Hepatic stellate cell (primary cell): ENCODE measurements around the gene OGFR.

Experiments used
- DNase-seq: peaks from one replicate; pipeline ENCODE4 v3.0.0; 2011; ENCODE audit warnings: low spot score

OGFR gene, protein sequence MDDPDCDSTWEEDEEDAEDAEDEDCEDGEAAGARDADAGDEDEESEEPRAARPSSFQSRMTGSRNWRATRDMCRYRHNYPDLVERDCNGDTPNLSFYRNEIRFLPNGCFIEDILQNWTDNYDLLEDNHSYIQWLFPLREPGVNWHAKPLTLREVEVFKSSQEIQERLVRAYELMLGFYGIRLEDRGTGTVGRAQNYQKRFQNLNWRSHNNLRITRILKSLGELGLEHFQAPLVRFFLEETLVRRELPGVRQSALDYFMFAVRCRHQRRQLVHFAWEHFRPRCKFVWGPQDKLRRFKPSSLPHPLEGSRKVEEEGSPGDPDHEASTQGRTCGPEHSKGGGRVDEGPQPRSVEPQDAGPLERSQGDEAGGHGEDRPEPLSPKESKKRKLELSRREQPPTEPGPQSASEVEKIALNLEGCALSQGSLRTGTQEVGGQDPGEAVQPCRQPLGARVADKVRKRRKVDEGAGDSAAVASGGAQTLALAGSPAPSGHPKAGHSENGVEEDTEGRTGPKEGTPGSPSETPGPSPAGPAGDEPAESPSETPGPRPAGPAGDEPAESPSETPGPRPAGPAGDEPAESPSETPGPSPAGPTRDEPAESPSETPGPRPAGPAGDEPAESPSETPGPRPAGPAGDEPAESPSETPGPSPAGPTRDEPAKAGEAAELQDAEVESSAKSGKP

DNA sequence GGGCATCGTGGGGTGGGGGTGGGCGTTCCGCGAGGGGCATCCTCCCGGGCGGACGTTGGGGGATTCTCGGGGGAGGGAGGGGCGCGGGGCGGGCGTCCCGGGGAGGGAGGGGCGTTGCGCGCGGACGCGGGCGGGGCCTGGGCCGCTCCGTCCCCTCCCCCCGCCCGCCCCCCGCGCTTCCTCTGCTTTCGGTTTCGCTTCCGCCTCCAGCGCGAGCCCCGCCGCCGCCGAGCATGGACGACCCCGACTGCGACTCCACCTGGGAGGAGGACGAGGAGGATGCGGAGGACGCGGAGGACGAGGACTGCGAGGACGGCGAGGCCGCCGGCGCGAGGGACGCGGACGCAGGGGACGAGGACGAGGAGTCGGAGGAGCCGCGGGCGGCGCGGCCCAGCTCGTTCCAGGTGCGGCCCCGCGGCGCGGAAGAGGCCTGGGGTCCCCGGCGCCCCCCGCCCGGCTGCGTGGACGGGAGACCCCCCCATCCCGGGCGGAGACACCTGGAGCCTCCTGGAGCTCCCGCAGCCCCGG, at the start of gene OGFR:
Gene OGFR (plus strand): TSS at position 209 of the 528 bp plus-strand sequence. CDS start 25 bp downstream, at position 234.
- peak; percentile 86 for DNase-seq

DNA sequence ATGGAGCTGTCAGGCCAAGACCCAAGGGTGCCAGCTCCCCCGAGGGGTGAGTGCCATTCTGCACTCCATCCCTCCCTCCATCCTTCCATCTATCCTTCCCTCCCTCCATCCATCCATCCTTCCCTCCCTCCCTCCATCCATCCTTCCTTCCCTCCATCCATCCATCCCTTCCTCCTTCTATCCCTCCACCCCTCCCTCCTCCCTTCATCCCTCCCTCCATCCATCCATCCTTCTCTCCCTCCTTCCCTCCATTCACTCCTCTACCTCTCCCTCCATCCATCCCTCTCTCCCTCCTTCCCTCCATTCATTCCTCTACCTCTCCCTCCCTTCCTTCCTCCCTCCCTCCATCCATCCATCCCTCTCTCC, 49.7 kb upstream of the OGFR start:
- DNase-seq, result no peak

DNA sequence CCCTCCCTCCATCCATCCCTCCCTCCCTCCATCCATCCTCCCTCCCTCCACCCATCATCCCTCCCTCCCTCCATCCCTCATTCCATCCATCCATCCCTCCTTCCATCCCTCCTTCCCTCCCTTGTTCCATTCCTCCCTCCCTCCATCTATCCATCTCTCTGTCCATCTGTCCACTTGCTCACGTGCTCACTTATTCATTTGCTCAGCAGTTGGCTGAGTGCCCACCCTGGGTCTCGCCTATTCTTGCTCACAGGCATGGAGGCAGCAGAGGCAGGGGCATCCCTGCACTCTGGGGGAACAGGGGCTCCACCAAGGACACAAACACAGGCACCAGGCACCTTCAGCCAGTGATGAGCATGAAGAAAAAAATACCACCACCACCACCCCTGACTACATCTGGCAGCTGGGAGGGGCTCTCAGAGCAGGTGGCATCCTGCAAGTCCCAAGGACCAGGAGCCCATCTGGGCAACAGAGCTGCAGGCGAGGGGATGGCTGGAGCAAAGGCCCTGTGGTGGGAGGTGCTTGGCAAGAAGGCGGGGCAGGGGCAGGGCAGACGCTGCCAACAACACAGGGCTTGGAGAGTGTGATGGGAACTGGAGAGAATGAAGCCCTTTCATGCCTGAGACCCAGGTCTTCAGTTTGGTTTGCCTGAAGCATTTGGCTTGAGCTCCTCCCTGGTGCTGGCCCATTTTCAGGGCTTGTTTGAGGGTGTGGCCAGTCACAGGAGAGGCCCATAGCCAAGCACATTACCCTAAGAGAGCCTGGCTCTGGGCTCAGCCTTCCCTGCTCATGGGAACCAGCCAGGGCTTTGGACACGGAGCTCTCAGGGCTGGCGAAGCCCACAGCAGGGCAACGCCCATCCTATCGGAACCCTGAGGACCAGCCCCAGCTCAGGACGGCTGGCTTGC, 48.6 kb upstream of the OGFR start:
- DNase-seq, result no peak

DNA sequence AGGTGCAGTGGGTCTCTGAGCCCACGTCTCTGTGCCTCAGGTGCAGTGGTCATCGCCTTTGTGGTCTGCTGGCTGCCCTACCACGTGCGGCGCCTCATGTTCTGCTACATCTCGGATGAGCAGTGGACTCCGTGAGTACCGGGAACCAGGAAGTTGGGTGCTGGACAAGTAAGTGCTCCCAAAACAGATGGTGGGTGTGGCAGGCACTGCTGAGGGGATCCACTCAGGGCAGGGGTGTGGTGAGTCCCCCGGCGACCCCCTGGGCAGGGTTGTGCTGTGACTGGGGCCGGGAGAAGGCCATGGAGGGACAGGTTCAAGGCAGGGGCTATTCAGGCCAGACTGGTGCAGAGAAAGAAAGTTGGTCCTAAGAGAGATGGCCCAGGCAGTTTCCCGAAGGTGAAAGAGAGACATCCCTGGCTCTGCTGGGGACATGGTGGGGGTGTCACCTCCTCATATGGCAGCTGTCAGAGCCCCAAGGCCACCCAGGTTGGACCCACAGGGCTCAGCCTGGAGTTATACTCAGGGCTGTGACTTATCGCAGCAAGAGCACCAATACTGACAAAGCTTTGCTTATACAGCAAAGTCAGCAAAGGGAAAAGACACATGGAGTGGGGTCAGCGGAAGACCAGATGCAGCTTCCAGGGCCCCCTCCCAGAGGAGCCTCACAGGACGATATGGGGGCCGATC, 46.3 kb upstream of the OGFR start:
- DNase-seq, result no peak

DNA sequence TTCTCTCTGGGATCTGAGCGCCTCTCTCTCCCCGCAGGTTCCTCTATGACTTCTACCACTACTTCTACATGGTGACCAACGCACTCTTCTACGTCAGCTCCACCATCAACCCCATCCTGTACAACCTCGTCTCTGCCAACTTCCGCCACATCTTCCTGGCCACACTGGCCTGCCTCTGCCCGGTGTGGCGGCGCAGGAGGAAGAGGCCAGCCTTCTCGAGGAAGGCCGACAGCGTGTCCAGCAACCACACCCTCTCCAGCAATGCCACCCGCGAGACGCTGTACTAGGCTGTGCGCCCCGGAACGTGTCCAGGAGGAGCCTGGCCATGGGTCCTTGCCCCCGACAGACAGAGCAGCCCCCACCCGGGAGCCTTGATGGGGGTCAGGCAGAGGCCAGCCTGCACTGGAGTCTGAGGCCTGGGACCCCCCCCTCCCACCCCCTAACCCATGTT, 44.6 kb upstream of the OGFR start:
- no peak for DNase-seq

DNA sequence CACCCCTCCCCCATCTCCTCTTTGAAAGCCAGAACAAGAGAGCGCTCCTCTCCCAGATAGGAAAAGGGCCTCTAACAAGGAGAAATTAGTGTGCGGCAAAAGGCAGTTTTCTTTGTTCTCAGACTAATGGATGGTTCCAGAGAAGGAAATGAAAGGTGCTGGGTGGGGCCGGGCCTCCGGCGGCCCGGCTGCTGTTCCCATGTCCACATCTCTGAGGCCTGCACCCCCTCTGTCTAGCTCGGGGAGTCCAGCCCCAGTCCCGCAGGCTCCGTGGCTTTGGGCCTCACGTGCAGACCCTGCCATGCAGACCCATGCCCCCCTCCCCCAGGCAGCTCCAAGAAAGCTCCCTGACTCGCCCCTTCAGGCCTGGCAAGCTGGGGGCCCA, 44.2 kb upstream of the OGFR start:
- DNase-seq, result no peak

DNA sequence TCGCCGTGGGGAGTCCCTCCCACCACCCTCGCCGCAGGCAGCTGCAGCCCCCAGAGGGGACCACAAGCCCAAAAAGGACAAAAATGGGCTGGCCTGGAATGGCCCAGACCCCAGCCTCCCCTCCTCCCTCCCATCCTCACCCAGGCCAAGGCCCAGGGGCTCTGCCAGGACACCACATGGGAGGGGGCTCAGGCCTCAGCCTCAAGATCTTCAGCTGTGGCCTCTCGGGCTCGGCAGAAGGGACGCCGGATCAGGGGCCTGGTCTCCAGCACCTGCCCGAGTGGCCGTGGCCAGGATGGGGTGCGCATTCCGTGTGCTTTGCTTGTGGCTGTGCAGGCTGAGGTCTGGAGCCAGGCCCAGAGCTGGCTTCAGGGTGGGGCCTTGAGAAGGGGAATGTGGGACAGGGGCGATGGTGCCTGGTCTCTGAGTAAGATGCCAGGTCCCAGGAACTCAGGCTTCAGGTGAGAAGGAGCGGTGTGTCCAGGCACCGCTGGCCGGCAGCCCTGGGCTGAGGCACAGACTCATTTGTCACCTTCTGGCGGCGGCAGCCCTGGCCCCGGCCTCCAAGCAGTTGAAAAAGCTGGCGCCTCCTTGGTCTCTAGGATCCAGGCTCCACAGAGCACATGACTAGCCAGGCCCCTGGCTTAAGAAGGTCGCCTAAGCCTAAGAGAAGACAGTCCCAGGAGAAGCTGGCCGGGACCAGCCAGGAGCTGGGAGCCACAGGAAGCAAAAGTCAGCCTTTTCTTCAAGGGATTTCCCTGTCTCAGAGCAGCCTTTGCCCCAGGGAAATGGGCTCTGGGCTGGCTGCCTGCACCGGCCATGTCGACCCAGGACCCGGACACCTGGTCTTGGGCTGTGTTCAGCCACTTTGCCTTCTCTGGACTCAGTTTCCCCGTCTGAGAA, 43.5 kb upstream of the OGFR start:
- DNase-seq, result no peak

DNA sequence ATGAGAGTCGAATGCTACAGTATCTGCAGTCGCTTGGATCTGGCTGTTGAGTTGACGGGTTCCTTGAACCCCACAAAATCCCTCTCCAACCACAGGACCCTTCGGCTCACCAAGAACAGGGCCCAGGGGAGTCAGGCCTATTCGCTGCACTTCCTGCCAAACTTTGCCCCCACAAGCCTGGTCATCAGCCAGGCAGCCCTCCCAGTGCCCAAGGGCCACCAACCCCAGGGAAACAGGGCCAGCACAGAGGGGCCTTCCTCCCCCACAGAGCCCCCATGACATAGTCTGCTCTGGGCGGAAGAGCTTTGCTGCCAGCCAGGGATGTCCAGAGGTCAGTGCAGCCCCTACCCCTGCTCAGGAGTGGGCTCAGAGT, 42.9 kb upstream of the OGFR start:
- DNase-seq, result no peak

DNA sequence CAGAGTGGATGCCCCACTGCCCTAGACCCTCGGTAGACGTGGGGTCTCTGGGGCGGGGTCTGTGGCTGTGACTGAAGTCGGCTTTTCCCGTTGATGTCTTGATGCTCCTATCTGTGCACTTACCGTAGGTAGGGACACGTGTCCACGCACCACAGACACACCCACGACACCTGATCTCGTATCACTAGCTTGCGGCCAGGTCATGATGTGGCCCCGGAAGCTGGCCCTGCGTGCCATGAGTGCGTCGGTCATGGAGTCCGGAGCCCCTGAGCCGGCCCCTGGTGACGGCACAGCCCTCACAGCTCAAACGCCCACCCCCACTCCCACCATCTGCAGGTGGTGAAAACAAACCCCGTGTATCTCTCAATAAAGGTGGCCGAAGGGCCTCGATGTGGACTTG, 42.3 kb upstream of the OGFR start:
- DNase-seq, result no peak

DNA sequence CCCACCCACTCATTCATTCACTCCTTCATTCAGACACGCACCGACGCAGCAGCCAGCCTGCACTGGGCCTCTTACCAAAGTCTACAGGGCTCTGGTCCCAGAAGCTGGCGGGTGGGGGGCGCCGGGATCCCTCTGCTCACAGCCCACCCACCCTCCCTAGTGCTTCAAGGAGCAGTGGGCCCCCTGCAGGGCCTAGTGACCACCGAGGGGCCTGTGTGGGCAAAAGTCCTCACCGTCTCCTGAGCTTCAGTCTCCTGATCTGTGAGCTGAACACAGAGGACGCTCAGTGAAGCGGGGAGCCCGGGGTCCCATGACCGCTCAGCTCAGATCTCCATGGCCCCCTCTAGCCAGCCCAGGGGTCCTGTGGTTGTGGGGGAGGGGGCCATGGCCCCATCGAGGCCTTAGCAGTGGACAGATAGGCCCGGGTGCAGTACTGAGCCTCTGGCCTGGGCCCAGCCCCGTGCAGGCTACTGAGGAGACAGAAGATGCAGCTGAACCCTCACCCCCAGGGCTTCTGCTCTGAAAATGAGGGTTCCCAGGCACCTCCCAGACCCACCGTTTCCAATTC, 41.8 kb upstream of the OGFR start:
- DNase-seq, result no peak

DNA sequence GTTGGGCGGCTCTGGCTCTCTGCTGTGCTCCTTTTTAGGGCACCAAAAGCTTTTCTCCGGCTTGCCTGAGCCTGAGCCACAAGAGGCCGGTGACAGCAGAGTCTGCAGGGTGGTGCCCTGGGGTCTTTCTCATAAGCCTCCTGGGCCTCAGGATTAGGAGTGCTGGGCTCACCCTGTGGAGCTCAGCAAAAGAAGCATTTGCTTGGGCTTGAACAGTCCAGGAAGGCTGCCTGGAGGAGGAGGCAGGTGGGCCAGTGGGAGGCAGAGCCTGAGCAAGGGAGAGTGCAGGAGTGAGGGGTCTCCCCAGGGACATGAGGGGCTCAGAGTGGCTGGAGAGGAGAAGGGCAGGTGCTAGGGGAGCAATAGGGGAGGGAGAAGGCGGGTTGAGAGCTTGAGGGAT, 41.2 kb upstream of the OGFR start:
- DNase-seq, result no peak

DNA sequence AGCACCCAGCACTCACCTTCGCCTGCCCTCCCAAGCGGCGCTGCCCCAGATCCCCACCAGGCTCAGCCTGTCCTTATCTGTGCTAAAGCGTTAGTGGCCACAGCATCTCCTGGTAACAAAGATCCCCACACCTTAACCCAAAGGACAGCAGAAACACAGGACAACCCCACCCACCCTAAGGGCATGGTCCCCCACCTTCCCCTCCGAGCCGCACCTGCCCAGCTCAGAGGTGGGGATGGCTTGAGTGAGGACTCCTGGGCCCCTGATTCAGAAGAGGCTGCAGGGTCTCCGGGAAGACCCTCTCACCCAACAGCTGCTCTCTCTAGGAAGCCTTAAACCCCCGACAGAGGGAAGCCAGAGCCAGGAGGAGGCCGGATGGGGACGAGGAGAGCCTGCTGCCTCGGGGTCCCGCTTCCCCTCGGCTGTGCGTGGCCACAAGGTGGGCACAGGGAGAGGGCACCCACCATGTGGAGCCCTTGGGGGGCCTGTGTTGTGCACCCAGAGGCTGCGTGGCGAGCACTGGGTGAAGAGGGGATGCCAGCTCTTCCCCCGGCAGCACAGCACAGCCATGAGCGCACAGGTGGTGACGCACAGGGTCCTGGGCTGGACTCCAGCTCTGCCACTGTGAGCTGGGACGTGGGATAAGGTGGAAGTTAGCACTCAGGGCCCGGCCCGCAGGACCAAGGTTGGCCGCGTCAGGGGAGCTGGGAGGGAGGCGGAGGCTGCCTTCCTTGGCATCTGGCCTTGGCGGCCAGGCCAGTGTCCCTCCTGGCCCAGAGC, 40.3 kb upstream of the OGFR start:
- DNase-seq, result no peak

DNA sequence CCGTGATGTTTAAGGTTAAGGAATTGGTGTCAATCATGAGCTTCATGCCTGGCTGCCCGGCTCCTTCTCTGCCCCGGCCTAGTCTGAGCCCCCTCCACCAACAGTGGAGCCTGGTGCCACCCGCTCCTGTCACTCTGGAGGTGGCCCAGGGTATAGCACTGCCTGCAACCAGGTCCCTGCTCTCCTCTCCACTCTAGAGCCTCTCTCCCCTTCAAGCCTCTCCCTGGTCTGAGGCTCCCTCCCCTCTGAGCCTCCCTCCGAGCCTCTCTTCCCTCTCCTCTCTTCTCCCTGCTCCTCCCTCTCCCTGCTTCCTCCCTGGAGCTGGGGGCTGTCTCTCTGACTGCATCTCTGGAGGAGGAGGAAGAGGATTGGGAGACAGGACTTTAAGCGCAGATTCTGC, 39.6 kb upstream of the OGFR start:
- no peak for DNase-seq

DNA sequence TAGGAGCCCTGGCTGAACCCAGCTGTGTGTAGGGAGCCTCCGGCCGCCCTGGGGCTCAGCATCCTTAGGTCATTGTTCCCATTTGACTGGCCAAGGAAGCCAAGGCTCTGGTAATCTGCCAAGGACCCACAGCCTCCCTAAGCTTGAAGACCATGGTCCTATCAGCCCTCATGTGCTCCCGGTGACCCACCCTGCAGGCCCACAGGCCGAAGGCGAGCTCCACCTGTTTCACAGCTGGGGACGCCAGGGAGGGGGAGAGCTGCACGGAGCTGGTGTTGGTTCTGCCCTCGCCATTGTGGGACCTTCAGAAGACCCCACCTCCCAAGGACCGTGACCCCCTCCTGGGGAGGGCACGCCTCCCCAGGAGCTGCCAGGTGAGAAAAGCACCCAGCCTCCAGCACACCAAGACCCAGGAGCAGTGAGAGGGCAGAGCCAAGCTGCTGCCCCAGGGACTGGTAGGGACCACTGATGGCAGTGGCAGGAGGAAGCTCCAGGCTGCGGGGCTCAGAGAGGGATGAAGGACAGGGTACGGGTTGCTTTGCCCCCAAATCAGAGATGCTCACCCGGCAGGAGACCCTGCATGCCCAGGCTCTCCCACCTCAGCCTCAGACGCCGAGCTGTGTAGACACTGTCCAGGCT, 39.1 kb upstream of the OGFR start:
- DNase-seq, result no peak

DNA sequence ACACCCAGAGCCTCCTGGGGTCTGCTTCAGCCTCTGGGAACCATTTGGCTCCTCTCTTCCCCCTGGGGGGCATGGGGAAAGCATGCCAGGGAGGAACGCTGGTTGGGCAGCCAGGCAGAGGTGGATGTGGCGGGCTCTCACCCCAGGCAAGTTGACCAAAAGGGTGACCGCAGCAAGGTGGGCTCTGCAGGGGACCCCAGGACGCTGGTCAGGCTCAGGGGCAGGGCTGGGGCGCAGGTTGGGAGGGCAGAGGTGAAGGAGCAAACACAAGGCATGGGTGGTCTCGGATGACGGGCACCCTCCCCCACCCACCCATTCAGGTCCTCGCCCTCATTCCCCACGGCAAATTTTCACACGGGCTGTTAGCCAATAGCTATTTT, 38.6 kb upstream of the OGFR start:
- no peak for DNase-seq

DNA sequence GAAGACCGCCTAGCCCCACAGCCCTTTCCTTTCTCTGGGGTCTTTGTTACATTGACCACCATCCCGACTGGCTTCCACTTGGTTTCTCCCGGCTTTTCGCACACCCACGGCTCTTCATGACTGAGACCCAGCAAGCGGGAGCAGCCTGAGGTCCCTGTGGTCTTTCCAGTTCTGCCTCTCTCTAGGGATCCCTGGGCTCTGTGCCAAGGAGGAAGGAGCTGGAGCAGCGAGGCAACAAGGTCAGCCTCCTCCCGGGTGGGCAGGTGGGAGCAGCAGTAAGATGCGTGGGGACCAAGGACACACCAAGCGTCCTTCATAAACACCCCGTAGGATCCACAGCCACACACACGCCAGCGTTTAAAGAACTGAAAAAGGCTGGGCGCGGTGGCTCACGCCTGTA, 37.9 kb upstream of the OGFR start:
- DNase-seq, result no peak

DNA sequence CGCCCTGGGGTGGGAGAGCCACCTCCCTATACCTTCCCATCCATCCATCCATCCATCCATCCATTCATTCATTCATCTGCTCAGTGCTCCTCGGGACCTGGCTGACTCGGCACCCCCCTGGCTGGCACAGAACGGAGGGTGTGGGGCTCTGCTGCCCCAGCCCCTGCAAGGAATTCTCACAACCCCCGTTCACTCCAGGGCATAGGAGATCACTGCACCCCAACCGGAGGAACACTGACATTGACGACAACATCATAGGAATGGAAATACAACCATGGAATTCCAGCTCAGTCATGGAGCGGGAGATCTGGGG, 36.4 kb upstream of the OGFR start:
- DNase-seq, result no peak

DNA sequence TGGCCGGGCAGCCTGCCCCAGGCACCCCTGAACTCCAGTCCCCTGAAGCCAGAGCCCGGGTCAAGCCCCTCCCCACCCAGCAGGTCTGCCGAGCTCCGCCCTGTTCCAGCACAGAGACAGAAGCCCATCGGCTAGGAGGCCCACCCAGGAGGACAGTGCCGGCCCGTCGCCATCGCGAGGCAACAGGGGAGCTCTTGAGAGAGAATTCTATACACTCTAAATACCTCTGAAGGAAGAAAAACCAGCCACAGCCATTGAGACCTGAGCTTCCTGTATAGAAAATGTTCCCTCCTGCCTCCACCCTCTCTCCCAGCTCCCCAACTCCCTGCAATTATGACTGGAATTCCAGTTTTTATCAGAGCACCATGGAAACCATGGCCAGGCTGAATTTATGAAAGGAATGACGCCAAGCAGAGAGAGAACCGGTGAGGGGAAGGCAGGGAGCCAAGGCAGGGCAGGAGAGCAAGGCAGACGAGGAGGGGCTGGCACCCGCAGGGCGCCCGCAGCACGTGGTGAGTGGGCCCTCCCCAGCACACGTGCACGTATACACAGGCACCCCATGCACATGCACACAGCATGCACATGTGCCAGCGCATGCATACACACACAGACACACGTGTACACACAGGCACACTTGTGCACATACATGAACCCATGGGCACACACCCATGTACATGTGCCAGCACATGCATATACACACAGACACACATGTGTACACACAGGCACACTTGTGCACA, 35.9 kb upstream of the OGFR start:
- peak; percentile 56 for DNase-seq
